ENCODE results near the gene PRPF40B.

PRPF40B gene

GRCh38 chr12:49583366-49584094 is 39.8 kb upstream of the PRPF40B start:
- H3K9ac ChIP-seq (ENCODE audit: low read length): no peak overlapping the region
- H3K36me3 ChIP-seq (ENCODE audit: low read length): no peaks in the 10 kb centered on the region
- no peaks in the 10 kb centered on the region for H3K9me3 ChIP-seq (ENCODE audit: insufficient read depth, low read length)
- H3K4me2 ChIP-seq (ENCODE audit: low read depth, low read length, poor library complexity, severe bottlenecking): no peak overlapping the region
- H2AFZ ChIP-seq (ENCODE audit: low read depth, low read length, severe bottlenecking): no peak overlapping the region
- TF ChIP-seq CTCF (IDR thresholded peaks at IDR 0.05; ENCODE audit: insufficient read depth, low read length, poor library complexity, severe bottlenecking) (no peak), EZH2phosphoT487 (conservative IDR thresholded peaks at IDR 0.05; ENCODE audit: low read length) (no peak)
- H3K4me3 ChIP-seq (ENCODE audit: insufficient read depth, low read length, poor library complexity, severe bottlenecking): no peak overlapping the region
- H4K20me1 ChIP-seq (ENCODE audit: low read depth, low read length): no peaks in the 10 kb centered on the region
- no peaks in the 10 kb centered on the region for H3K9me2 ChIP-seq (replicated peaks; ENCODE audit: insufficient read depth, low read length)
- H3K79me2 ChIP-seq (ENCODE audit: insufficient read depth, low read length): peaks cover 4% of the 10 kb centered on the region; the same call in 1 of the 2 replicates
- H3K27me3 ChIP-seq (ENCODE audit: low read length): no peaks in the 10 kb centered on the region
- H3K27ac ChIP-seq (ENCODE audit: low read depth, low read length): no peak overlapping the region
- no peaks in the 10 kb centered on the region for H3F3A ChIP-seq (ENCODE audit: insufficient read depth)

- H3K4me2 ChIP-seq (ENCODE audit: low read depth, low read length, poor library complexity, severe bottlenecking): no peak overlapping the region
- H3F3A ChIP-seq (ENCODE audit: insufficient read depth): no peaks in the 10 kb centered on the region
- peaks cover 4% of the 10 kb centered on the region; the same call in 1 of the 2 replicates for H3K79me2 ChIP-seq (ENCODE audit: insufficient read depth, low read length)
- no peak overlapping the region for H2AFZ ChIP-seq (ENCODE audit: low read depth, low read length, severe bottlenecking)
- no peaks in the 10 kb centered on the region for H4K20me1 ChIP-seq (ENCODE audit: low read depth, low read length)
- no peaks in the 10 kb centered on the region for H3K27me3 ChIP-seq (ENCODE audit: low read length)
- H3K27ac ChIP-seq (ENCODE audit: low read depth, low read length): no peak overlapping the region
- no peaks in the 10 kb centered on the region for H3K9me3 ChIP-seq (ENCODE audit: insufficient read depth, low read length)
- no peaks in the 10 kb centered on the region for H3K36me3 ChIP-seq (ENCODE audit: low read length)
- no peak overlapping the region for H3K9ac ChIP-seq (ENCODE audit: low read length)
- TF ChIP-seq CTCF (IDR thresholded peaks at IDR 0.05; ENCODE audit: insufficient read depth, low read length, poor library complexity, severe bottlenecking): no peak
- no peak for TF ChIP-seq EZH2phosphoT487 (conservative IDR thresholded peaks at IDR 0.05; ENCODE audit: low read length)
- H3K9me2 ChIP-seq (replicated peaks; ENCODE audit: insufficient read depth, low read length): no peaks in the 10 kb centered on the region
- no peak overlapping the region for H3K4me3 ChIP-seq (ENCODE audit: insufficient read depth, low read length, poor library complexity, severe bottlenecking)
These were observed 38.8 kb upstream of the PRPF40B start for GRCh38 chr12:49584591-49584990.

- Histone ChIP-seq H3K27ac (ENCODE audit: low read depth, low read length) (no peak overlapping the region), H3K9me2 (replicated peaks; ENCODE audit: insufficient read depth, low read length) (no peaks in the 10 kb centered on the region), H3K9me3 (ENCODE audit: insufficient read depth, low read length) (no peaks in the 10 kb centered on the region), H3F3A (ENCODE audit: insufficient read depth) (no peaks in the 10 kb centered on the region), H3K9ac (ENCODE audit: low read length) (no peak overlapping the region), H3K4me2 (ENCODE audit: low read depth, low read length, poor library complexity, severe bottlenecking) (no peak overlapping the region), H2AFZ (ENCODE audit: low read depth, low read length, severe bottlenecking) (no peak overlapping the region), H3K36me3 (ENCODE audit: low read length) (no peaks in the 10 kb centered on the region), H3K79me2 (ENCODE audit: insufficient read depth, low read length) (peaks cover 2% of the 10 kb centered on the region; the same call in 1 of the 2 replicates), H3K27me3 (ENCODE audit: low read length) (no peaks in the 10 kb centered on the region), H4K20me1 (ENCODE audit: low read depth, low read length) (no peaks in the 10 kb centered on the region), H3K4me3 (ENCODE audit: insufficient read depth, low read length, poor library complexity, severe bottlenecking) (no peak overlapping the region)
- TF ChIP-seq EZH2phosphoT487 (conservative IDR thresholded peaks at IDR 0.05; ENCODE audit: low read length): no peak
- TF ChIP-seq CTCF (IDR thresholded peaks at IDR 0.05; ENCODE audit: insufficient read depth, low read length, poor library complexity, severe bottlenecking): no peak
These were observed 37.6 kb upstream of the PRPF40B start for GRCh38 chr12:49585477-49586459.
